DMS 273 treated with DMSO at 0.1 percent for 48 hours (cell line): ENCODE data around the gene MSMP.
A peak's percentile ranks its signal among the peaks of the same experiment; 100 is the strongest.

Source experiments
- DNase-seq: peaks from one replicate; lab custom pipeline; 2025; lab: John Stamatoyannopoulos, UW

The MSMP gene, protein sequence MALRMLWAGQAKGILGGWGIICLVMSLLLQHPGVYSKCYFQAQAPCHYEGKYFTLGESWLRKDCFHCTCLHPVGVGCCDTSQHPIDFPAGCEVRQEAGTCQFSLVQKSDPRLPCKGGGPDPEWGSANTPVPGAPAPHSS

DNA sequence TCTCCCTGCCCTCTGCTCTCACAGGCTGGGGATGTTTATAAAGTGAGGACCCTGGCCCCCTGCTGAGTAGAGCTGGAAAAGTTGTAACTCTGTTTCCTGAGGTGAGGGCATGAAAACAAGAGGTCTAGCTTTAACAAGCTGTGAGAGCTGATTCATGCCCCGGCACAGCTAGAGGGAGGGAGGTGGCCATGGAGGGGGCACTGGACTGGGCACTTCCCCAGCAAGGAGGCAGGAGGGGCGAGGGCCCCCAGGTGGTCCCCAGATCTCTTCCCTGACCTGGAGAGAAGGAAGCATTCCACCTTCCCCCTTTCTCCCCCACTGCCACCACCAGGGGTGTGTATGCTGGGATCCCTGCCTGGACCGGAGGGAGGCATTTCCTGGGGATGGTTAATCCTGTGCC lies at the start of gene MSMP:
MSMP (minus strand) TSS at position 13 of the 400 bp plus-strand sequence. CDS start 147 bp downstream, outside the sequence.
- DNase-seq = no peak

DNA sequence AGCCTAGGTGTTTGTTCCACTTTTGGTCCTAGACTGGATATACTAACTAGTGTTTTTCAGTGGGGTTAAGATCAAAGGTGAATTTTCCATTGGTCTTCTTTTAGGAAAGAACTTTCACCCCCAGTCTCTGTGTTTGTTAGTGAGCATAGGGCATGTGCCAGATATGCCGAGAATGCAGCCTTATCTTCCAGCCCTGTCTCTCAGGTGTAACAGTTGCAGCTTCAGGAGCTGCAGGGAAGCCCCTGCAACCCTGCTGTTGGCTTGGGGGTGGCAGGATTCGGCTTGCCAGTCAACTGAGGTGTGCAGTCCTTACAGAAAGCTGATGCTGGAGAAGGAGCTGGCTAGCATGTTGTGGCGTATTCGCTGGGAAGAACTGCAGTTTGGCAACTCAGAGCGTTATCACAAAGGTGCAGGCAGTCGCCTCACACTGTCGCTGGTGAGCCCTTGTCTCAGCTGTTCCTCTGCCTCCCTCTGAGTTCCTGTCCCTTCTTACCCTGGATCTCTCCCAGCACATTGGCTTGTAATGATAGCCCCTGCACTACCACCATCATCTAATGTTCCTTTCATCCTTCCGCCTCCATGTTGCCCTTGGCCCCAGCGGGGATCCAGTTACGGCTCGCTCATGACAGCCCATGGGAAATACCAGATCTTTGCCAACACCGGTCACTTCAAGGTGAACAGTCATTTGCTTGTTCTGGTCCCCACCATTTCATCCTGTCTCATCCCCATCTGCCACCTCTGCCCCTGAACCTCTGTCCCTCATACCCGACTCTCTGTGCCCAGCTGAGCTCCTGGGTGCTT lies 47.5 kb upstream of the MSMP start:
- no peak for DNase-seq

GRCh38 chr9:35800530-35800929 lies 46.5 kb upstream of the MSMP start:
- DNase-seq = no peak

- DNase-seq = no peak
Measured at GRCh38 chr9:35798658-35799374, 44.7 kb upstream of the MSMP start.

- no peak for DNase-seq
Measured at GRCh38 chr9:35797311-35798109, 43.4 kb upstream of the MSMP start.

GRCh38 chr9:35795695-35796094 lies 41.6 kb upstream of the MSMP start:
- no peak for DNase-seq

- no peak for DNase-seq
Measured at GRCh38 chr9:35793461-35793860, 39.4 kb upstream of the MSMP start.

DNA sequence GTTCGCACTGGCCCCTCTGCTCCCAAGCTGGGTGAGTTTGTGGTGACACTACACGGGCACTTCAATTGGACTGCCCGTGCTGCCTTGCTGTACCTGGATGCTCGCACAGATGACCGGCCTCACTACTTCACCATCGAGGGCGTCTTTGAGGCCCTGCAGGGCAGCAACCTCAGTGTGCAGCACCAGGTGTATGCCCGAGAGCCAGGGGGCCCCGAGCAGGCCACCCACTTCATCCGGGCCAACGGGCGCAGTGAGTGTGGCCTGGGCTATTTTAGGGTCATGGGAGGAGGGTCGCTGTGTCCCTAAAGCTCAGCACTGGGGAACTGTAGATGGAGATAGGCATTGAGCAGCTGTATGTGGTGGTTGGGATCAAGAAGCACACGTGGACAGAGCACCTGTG lies 38.8 kb upstream of the MSMP start:
- DNase-seq = no peak

GRCh38 chr9:35792024-35792813 lies 38.1 kb upstream of the MSMP start:
- no peak for DNase-seq

- no peak for DNase-seq
Measured at GRCh38 chr9:35791297-35791921, 37.3 kb upstream of the MSMP start, which contains the start of gene NPR2. TSS of gene NPR2 (plus strand) at chr9:35791591. CDS start at chr9:35792409, 818 bp downstream.

- DNase-seq = peak; percentile 43
Measured at GRCh38 chr9:35790385-35791296, 36.6 kb upstream of the MSMP start.

GRCh38 chr9:35790025-35790384 lies 35.9 kb upstream of the MSMP start:
- DNase-seq = no peak

DNA sequence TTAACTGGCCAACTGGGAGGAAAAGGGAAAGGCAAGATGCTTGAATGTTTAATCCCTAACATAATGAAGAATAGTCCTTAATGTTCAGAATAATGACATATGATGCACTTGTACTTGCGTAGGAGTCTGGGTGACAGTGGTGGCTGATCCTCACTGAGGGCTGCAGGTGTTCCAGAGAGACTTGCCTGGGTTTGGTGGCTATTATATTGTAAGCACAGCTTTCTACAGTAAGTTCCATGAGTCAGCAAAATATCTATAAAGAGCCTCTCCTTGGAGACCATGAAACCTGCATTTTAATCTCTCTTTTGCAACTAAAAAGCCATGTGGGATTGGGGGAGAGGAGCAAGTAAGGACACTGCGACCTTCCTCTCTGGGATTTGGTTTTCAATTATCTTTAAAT lies 35.5 kb upstream of the MSMP start:
- no peak for DNase-seq

DNA sequence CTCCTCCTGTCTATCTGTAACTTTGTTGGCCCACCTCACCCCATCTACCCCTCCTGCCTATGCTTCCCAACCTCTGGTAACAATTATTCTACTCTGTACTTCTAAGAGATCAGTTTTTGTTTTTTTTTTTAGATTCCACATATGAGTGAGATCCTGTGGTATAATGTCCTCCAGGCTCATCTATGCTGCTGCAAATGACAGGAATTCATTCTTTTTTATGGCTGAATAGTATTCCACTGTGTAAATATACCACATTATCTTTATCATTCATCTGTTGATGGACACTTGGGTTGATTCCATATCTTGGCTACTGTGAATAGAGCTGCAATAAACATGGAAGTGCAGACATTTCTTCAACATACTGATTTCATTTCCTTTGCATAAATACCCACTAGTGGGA lies 29.3 kb upstream of the MSMP start:
- no peak for DNase-seq

- no peak for DNase-seq
Measured at GRCh38 chr9:35781066-35781465, 27.0 kb upstream of the MSMP start.

DNA sequence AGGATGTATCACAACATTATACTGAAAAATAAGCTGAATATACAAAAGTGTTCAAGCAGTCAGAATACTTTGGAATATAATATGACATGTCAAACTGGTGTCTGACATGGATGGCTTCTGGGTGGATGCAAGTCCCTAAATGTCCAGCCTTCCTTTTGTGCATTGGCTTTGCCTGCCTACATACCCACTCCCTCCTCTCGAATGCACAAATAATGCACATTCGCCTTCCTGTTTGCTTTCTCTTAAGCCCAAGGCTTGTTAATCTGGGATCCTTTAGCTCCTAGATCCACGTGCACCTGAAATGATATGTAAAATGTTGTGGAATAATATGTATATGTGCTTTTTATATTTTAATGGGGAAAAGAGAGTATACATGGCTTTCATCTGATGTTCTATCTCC lies 24.4 kb upstream of the MSMP start:
- DNase-seq = no peak

- DNase-seq = no peak
Measured at GRCh38 chr9:35776018-35776417, 21.9 kb upstream of the MSMP start.

GRCh38 chr9:35774907-35775635 lies 21.0 kb upstream of the MSMP start:
- peak; percentile 43 for DNase-seq

GRCh38 chr9:35771943-35772342 lies 17.9 kb upstream of the MSMP start:
- DNase-seq = no peak
